HepG2 (cell line): ENCODE measurements around the gene IHH. TPM values are rescaled to one million over a fixed set of nuclear protein-coding genes. Genes with fewer than 3 reads are reported as not detected.

Experiments used
- KLF16 ChIP-seq, 2 experiments: sonication (generic) in 1 of 2; formaldehyde crosslinking in 1 of 2; IDR thresholded peaks; 2 replicates each; pipeline versions ENCODE4 v1.6.1 to v1.8.0; 2016 to 2023; ENCODE audit warnings: missing genetic modification reagents in 2 of 2, missing compliant biosample characterization in 1 of 2
- TEAD2 ChIP-seq: sonication (generic); formaldehyde crosslinking; IDR thresholded peaks from 2 replicates; pipeline ENCODE4 v1.9.0; 2021; ENCODE audit warnings: missing genetic modification reagents
- ZFP36L1 ChIP-seq: sonication (generic); formaldehyde crosslinking; IDR thresholded peaks from 2 replicates; pipeline ENCODE4 v1.8.0; 2022; ENCODE audit warnings: mild to moderate bottlenecking, missing genetic modification reagents, moderate library complexity
- ZNF232 ChIP-seq: sonication (generic); formaldehyde crosslinking; IDR thresholded peaks from 2 replicates; pipeline ENCODE4 v1.4.0; 2020; ENCODE audit warnings: missing genetic modification reagents, borderline replicate concordance
- ZNF335 ChIP-seq: sonication (generic); formaldehyde crosslinking; IDR thresholded peaks from 2 replicates; pipeline ENCODE4 v1.4.0; 2020; ENCODE audit warnings: missing genetic modification reagents
- ZNF562 ChIP-seq: sonication (generic); formaldehyde crosslinking; IDR thresholded peaks from 2 replicates; pipeline ENCODE4 v1.8.0; 2022; ENCODE audit warnings: missing genetic modification reagents, borderline replicate concordance
- polyA plus RNA-seq, 8 experiments: library from polyadenylated mRNA; depleted of rRNA in 3 of 8; stranded (reverse) in 7 of 8; unstranded in 1 of 8; fragments of >200 nt; fragmentation: Illumina TruSeq in 4 of 8; extraction: Trizol in 4 of 8; gene quantifications; 2 replicates each; pipeline versions ENCODE4 v1.2.1 to v1.2.3, GENCODE V29; 2011 to 2016; ENCODE audit warnings: low read depth in 4 of 8, missing spikeins in 1 of 8, mixed read lengths in 1 of 8; ENCODE audit not compliant: insufficient read depth in 1 of 8
- total RNA-seq, 5 experiments: library from RNA; depleted of rRNA; stranded (reverse); fragments of >200 nt; fragmentation: Illumina TruSeq; extraction: Trizol; gene quantifications; 2 replicates each; pipeline ENCODE4 v1.2.3, GENCODE V29; 2016; ENCODE audit warnings: low read depth in 1 of 5
- TF ChIP-seq, protein P1 (sequence below): sonication (generic); formaldehyde crosslinking; IDR thresholded peaks from 2 replicates; pipeline ENCODE4 v1.5.1; 2020; ENCODE audit warnings: missing genetic modification reagents, mild to moderate bottlenecking, borderline replicate concordance
- TF ChIP-seq, protein P2 (sequence below), 2 experiments: IDR thresholded peaks; 2 replicates each; pipeline ENCODE4 v1.6.1; 2011 to 2012; ENCODE audit warnings: low read length in 2 of 2, borderline replicate concordance in 1 of 2, low read depth in 1 of 2, mild to moderate bottlenecking in 1 of 2, moderate library complexity in 1 of 2
- TF ChIP-seq, protein P3 (sequence below): sonication (generic); formaldehyde crosslinking; IDR thresholded peaks from 2 replicates; pipeline ENCODE4 v1.4.0; 2020; ENCODE audit warnings: mild to moderate bottlenecking, missing genetic modification reagents
- TF ChIP-seq, protein P4 (sequence below): IDR thresholded peaks from 2 replicates; pipeline ENCODE4 v1.6.1; 2018; ENCODE audit warnings: missing genetic modification reagents, mild to moderate bottlenecking, missing compliant biosample characterization

Gene IHH
- total and polyA plus RNA-seq, 2 of the 13 experiments (the other 11 are each of a cell fraction or from before 2014, with no cell fraction given): 0.42 TPM; not detected in 1

DNA sequence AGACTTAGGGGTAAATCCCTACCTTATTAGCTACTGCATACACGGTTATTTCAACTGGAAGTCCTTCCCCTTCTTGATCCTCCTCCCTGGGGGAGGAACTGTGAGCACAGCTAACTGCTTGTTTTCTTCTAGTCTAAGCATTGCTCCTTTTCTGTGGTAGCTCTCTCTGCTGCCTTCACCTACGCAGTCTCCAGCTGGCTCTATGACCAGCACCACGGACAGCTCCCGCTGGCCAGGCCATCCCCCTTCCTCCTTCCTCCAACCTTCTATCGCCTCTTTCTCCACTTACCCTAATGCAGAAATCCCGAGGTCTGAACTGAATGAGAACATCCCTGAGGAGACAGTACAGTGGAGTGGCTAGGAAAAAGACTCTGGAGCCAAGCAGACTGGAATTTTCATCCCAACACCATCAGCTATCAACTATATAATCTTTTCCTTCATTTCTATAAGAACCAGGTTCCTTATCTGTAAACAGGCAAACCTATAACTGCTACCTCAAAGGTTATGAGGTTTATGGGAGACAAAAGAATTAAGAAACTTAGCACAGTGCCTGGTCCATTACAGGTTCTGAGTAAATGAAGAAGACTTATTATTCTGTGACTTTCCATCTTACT lies 14.7 kb downstream of the IHH start (continued):
- TF ChIP-seq TEAD2 (CRISPR knock-in tag): peak; percentile 81; the same call in 1 of the 2 replicates
- TF ChIP-seq, protein P1, sequence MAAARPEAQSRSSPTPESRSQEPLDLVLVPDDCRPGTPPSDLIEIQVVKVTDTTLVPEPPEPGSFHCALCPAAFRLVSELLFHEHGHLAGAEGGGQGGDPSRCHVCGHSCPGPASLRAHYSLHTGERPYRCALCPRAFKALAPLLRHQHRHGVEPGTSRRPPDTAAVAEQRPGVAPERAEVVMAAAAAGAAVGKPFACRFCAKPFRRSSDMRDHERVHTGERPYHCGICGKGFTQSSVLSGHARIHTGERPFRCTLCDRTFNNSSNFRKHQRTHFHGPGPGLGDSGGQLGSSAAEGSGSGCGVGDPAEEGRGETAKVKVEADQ (CRISPR knock-in tag): no peak
- peak; percentile 55; the same call in 1 of the 2 replicates for TF ChIP-seq ZNF335
- TF ChIP-seq KLF16 (CRISPR knock-in tag; IDR thresholded peaks at IDR 0.05): peak in 1 of 2 experiments; percentile 77; a peak in 1 of 4 replicates
- TF ChIP-seq, protein P2, sequence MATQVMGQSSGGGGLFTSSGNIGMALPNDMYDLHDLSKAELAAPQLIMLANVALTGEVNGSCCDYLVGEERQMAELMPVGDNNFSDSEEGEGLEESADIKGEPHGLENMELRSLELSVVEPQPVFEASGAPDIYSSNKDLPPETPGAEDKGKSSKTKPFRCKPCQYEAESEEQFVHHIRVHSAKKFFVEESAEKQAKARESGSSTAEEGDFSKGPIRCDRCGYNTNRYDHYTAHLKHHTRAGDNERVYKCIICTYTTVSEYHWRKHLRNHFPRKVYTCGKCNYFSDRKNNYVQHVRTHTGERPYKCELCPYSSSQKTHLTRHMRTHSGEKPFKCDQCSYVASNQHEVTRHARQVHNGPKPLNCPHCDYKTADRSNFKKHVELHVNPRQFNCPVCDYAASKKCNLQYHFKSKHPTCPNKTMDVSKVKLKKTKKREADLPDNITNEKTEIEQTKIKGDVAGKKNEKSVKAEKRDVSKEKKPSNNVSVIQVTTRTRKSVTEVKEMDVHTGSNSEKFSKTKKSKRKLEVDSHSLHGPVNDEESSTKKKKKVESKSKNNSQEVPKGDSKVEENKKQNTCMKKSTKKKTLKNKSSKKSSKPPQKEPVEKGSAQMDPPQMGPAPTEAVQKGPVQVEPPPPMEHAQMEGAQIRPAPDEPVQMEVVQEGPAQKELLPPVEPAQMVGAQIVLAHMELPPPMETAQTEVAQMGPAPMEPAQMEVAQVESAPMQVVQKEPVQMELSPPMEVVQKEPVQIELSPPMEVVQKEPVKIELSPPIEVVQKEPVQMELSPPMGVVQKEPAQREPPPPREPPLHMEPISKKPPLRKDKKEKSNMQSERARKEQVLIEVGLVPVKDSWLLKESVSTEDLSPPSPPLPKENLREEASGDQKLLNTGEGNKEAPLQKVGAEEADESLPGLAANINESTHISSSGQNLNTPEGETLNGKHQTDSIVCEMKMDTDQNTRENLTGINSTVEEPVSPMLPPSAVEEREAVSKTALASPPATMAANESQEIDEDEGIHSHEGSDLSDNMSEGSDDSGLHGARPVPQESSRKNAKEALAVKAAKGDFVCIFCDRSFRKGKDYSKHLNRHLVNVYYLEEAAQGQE (IDR thresholded peaks at IDR 0.05; ENCODE audit: borderline replicate concordance in 1 of 2, low read depth in 1 of 2, low read length in 2 of 2): peak in 1 of 2 experiments; percentile 99
- peak; percentile 54; the same call in 1 of the 2 replicates for TF ChIP-seq ZFP36L1 (CRISPR knock-in tag)
- no peak for TF ChIP-seq ZNF562
- TF ChIP-seq, protein P3, sequence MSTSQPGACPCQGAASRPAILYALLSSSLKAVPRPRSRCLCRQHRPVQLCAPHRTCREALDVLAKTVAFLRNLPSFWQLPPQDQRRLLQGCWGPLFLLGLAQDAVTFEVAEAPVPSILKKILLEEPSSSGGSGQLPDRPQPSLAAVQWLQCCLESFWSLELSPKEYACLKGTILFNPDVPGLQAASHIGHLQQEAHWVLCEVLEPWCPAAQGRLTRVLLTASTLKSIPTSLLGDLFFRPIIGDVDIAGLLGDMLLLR (CRISPR knock-in tag): peak; percentile 48; the same call in 1 of the 2 replicates
- TF ChIP-seq, protein P4, sequence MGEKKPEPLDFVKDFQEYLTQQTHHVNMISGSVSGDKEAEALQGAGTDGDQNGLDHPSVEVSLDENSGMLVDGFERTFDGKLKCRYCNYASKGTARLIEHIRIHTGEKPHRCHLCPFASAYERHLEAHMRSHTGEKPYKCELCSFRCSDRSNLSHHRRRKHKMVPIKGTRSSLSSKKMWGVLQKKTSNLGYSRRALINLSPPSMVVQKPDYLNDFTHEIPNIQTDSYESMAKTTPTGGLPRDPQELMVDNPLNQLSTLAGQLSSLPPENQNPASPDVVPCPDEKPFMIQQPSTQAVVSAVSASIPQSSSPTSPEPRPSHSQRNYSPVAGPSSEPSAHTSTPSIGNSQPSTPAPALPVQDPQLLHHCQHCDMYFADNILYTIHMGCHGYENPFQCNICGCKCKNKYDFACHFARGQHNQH (CRISPR knock-in tag): peak; percentile 71; the same call in 1 of the 2 replicates
- TF ChIP-seq ZNF232 (CRISPR knock-in tag): peak; percentile 88; the same call in 1 of the 2 replicates
